Ishikawa (cell line): ENCODE measurements around the gene GRP.

ENCODE experiments used
- CEBPB ChIP-seq: IDR thresholded peaks from 2 replicates; pipeline ENCODE4 v1.6.1; 2012
- CREB1 ChIP-seq: IDR thresholded peaks from 2 replicates; pipeline ENCODE4 v1.6.1; 2012; ENCODE audit warnings: low read depth
- EGR1 ChIP-seq: IDR thresholded peaks from 2 replicates; pipeline ENCODE4 v1.6.1; 2012
- EP300 ChIP-seq: IDR thresholded peaks from 2 replicates; pipeline ENCODE4 v1.6.1; 2012; ENCODE audit warnings: borderline replicate concordance
- FOXM1 ChIP-seq: IDR thresholded peaks from 2 replicates; pipeline ENCODE4 v1.6.1; 2012; ENCODE audit warnings: low read depth, borderline replicate concordance
- NFIC ChIP-seq: IDR thresholded peaks from 2 replicates; pipeline ENCODE4 v1.6.1; 2012
- RAD21 ChIP-seq: IDR thresholded peaks from 2 replicates; pipeline ENCODE4 v1.6.1; 2012; ENCODE audit warnings: low read depth
- TAF1 ChIP-seq: IDR thresholded peaks from 2 replicates; pipeline ENCODE4 v1.6.1; 2012; ENCODE audit warnings: low read depth, mild to moderate bottlenecking
- TCF12 ChIP-seq: IDR thresholded peaks from 2 replicates; pipeline ENCODE4 v1.6.1; 2012; ENCODE audit warnings: low read depth
- TEAD4 ChIP-seq: IDR thresholded peaks from 2 replicates; pipeline ENCODE4 v1.6.1; 2012
- YY1 ChIP-seq: IDR thresholded peaks from 2 replicates; pipeline ENCODE4 v1.6.1; 2012; ENCODE audit warnings: low read depth
- ZBTB7A ChIP-seq: IDR thresholded peaks from 2 replicates; pipeline ENCODE4 v1.6.1; 2012; ENCODE audit warnings: low read depth
- TF ChIP-seq, protein P1 (sequence below): IDR thresholded peaks from 2 replicates; pipeline ENCODE4 v1.6.1; 2012
- TF ChIP-seq, protein P2 (sequence below): IDR thresholded peaks from 2 replicates; pipeline ENCODE4 v1.6.1; 2012
- TF ChIP-seq, protein P3 (sequence below): IDR thresholded peaks from 2 replicates; pipeline ENCODE4 v1.6.1; 2012; ENCODE audit warnings: low read depth, mild to moderate bottlenecking

The GRP gene

DNA sequence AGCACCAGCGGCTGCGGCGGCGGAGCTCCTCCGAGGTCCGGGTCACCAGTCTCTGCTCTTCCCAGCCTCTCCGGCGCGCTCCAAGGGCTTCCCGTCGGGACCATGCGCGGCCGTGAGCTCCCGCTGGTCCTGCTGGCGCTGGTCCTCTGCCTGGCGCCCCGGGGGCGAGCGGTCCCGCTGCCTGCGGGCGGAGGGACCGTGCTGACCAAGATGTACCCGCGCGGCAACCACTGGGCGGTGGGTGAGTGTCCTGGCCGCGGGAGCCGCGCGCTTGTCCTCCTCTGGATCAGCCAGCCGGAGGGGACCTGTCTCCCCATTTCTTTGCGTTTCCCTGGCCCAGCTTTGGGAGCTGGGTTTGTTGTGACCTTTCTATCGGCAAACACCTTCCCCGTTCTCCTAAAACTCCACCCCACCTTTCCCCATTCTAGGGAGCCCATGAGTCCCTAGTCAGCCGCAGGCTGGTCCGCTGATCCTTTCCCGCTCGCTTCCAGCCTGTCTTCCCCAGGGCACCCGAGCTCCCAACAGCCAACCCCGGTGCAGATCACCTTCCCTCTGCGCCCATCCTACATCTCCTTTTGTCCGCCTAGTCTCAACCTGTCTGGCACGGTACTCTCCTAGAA lies 316 bp downstream of the GRP start:
- TF ChIP-seq EGR1 (no peak), TEAD4 (no peak), EP300 (no peak), ZBTB7A (no peak), CREB1 (no peak), TCF12 (no peak), CEBPB (no peak), TAF1 (no peak), RAD21 (no peak), NFIC (no peak), YY1 (no peak), FOXM1 (no peak)
- TF ChIP-seq, protein P1, sequence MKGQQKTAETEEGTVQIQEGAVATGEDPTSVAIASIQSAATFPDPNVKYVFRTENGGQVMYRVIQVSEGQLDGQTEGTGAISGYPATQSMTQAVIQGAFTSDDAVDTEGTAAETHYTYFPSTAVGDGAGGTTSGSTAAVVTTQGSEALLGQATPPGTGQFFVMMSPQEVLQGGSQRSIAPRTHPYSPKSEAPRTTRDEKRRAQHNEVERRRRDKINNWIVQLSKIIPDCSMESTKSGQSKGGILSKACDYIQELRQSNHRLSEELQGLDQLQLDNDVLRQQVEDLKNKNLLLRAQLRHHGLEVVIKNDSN: no peak
- TF ChIP-seq, protein P2, sequence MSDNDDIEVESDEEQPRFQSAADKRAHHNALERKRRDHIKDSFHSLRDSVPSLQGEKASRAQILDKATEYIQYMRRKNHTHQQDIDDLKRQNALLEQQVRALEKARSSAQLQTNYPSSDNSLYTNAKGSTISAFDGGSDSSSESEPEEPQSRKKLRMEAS: no peak
- TF ChIP-seq, protein P3, sequence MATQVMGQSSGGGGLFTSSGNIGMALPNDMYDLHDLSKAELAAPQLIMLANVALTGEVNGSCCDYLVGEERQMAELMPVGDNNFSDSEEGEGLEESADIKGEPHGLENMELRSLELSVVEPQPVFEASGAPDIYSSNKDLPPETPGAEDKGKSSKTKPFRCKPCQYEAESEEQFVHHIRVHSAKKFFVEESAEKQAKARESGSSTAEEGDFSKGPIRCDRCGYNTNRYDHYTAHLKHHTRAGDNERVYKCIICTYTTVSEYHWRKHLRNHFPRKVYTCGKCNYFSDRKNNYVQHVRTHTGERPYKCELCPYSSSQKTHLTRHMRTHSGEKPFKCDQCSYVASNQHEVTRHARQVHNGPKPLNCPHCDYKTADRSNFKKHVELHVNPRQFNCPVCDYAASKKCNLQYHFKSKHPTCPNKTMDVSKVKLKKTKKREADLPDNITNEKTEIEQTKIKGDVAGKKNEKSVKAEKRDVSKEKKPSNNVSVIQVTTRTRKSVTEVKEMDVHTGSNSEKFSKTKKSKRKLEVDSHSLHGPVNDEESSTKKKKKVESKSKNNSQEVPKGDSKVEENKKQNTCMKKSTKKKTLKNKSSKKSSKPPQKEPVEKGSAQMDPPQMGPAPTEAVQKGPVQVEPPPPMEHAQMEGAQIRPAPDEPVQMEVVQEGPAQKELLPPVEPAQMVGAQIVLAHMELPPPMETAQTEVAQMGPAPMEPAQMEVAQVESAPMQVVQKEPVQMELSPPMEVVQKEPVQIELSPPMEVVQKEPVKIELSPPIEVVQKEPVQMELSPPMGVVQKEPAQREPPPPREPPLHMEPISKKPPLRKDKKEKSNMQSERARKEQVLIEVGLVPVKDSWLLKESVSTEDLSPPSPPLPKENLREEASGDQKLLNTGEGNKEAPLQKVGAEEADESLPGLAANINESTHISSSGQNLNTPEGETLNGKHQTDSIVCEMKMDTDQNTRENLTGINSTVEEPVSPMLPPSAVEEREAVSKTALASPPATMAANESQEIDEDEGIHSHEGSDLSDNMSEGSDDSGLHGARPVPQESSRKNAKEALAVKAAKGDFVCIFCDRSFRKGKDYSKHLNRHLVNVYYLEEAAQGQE: no peak

DNA sequence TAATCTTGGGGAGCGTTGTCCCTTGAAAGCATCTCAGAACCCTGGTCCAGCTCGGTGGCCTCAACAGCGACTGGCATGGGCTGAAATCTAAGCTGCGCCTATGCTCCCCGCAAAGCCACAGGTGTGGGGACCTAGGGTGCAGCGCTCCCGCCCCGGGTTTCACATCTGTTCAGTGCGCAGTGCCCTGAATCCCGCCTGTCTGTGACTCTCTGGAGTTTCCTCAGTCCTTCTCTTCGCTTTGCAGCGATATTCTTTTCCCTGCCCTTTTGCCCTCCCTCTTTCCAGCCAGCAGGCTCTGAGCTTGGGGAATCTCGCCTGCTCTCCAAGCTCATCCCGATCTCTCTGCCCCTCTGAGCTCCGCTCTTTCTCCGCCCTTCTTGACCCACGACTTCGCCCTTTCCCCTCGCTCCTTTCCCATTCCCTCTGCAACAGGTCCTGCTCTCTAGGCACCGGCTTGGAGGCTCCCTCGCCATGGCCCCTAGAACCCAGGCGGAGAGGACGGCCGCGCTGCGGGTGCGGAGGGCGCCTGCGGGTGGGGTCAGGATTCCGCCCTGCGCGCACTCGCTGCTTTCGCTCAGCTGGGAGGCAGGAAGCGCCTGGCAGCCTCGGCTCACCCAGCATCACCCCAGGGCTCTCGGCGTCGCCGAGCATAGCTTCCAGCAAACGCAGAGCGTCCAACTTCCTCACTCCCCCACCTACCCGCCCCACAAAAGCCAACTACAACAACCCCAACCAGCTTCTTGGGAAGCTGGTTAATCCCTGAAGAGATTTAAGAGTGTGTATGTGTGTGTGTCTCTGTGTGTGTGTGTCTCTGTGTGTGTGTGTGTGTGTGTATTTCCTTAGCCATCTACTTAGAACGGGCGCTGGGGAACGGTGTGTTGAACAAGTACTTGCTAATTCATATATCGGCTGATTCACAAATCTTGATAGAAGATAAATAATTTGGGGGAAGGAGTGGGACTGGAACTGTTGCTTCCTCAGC lies 1.1 kb downstream of the GRP start:
- no peak for TF ChIP-seq RAD21
- TF ChIP-seq TEAD4: no peak
- TF ChIP-seq, protein P1: no peak
- TF ChIP-seq, protein P3: no peak
- TF ChIP-seq EGR1: no peak
- no peak for TF ChIP-seq ZBTB7A
- no peak for TF ChIP-seq EP300
- TF ChIP-seq NFIC: no peak
- TF ChIP-seq YY1: no peak
- no peak for TF ChIP-seq TCF12
- no peak for TF ChIP-seq CREB1
- TF ChIP-seq, protein P2: no peak
- no peak for TF ChIP-seq CEBPB
- no peak for TF ChIP-seq TAF1
- no peak for TF ChIP-seq FOXM1

DNA sequence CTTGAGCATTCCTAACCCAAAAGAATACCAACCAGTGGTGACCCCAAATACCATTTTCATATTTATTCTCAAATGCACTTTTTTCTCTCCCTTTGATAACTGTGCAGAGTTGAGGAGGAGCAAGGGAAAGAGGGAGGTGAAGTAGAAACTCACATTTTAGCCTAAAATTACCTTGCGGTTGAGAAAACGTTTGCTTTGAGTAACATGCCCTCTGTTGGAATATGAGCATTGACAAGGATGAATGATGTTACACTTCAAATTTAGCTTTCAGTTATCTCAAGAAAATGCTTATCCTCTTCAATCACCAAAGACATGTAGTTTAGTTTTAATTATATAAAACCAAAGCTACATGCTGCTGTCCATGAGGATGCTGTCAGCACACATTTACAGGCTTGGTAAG lies 2.4 kb downstream of the GRP start:
- TF ChIP-seq ZBTB7A (no peak), CEBPB (no peak), TAF1 (no peak), TEAD4 (no peak), YY1 (no peak)

DNA sequence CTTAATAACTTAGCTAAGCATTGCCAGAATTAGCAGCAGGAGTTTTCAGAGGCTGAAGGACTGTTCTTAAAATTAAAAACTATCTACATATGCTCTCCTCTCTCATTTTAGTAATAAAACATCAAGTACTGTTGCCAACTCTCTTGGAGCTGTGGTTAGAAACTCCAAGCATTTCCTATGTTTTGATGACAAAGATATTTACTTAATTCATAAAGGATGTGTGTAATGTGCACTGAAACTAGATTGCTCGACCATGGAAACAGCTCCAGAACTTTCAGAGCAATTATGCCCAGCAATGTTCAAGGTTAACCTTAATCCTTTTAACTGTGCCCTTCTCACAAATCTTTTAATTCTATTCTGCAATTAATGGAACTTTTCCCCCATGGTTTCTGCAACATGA lies 8.4 kb downstream of the GRP start:
- TF ChIP-seq RAD21 (no peak), NFIC (no peak), EGR1 (no peak)

DNA sequence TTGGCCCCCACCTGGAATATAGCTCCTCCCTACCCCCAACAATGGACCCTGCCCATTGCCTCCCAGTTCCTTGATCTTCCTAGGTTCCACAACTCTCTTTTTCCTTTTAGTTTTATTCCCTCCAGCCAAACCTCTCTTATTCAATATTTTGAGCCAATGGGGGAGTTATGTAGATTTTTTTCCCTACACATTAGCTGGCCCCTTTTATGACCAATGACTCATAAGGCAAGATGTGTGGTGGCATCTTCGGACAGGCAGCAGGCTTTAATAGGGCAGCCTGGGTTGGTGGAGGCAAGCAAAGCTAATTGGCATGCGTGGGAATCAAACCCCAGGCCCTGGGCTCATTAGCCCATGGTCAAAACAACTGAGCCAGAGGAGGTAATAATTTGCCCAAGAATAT lies 9.2 kb downstream of the GRP start:
- TF ChIP-seq RAD21: no peak
- no peak for TF ChIP-seq CEBPB
- no peak for TF ChIP-seq EP300
- TF ChIP-seq EGR1: no peak
- no peak for TF ChIP-seq TAF1
- TF ChIP-seq TEAD4: no peak
- no peak for TF ChIP-seq TCF12
- no peak for TF ChIP-seq ZBTB7A

DNA sequence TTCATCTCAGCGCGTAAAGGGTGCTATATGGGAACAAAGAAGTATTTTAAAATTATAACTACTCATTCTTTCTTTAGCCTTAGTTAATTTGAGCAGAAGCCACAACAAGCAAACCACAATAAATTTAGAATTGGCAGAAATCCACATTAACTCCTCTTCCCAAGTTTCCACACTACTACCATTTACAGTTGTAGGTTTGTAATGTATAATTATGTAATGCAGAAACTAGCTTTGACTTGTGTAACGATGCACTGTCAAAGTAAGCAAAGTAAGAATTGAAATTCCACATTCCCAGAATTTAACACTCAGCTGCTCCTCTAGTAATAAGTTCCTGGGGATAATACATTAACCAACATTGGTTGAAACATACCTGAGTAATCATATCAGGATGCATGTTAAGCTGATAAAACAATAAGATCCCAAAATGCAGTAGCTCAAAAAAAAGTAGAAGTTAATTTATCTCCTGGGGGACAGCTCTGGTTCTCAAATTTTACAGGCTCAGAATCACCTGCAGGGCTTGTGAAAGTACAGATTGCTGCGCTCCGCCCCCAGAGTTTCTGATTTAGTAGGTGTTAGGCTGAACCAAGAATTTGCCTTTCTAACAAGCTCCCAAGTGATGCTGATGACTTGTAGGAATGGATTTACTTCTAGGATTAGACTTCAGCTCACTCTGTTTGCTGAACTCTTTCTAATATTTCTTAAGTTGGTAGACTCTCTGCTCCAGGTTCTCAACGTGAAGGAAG lies 9.9 kb downstream of the GRP start:
- TF ChIP-seq TAF1 (no peak), TEAD4 (no peak), CEBPB (no peak), EP300 (no peak), TCF12 (no peak), YY1 (no peak), ZBTB7A (no peak)
- TF ChIP-seq, protein P2: no peak
